ENCODE results near the gene SMC3.
"Not testable (repeated sequence)": the region's sequence is repeated elsewhere in the genome, so short reads cannot be mapped to it uniquely, and the experiment has no call there.

SMC3 gene

GRCh38 chr10:110608087-110608486, 40.6 kb downstream of the SMC3 start:
- Histone ChIP-seq H3K9me3 (ENCODE audit: control insufficient read depth, low read length) (no peaks in the 10 kb centered on the region), H3K4me1 (no peaks in the 10 kb centered on the region), H3K9ac (no peak overlapping the region), H3K4me3 (ENCODE audit: low read depth, low read length) (no peak overlapping the region), H3K4me2 (ENCODE audit: low read length) (no peak overlapping the region), H3K27ac (no peak overlapping the region), H2AFZ (no peak overlapping the region), H3K79me2 (no peaks in the 10 kb centered on the region), H3K27me3 (ENCODE audit: control insufficient read depth, insufficient read depth, low read length) (no peaks in the 10 kb centered on the region), H3K36me3 (ENCODE audit: control insufficient read depth, insufficient read depth, low read length) (no peaks in the 10 kb centered on the region)
- no peak for TF ChIP-seq CTCF (IDR thresholded peaks at IDR 0.05)

GRCh38 chr10:110609605-110610004, 42.1 kb downstream of the SMC3 start:
- no peaks in the 10 kb centered on the region for H3K27me3 ChIP-seq (ENCODE audit: control insufficient read depth, insufficient read depth, low read length)
- H3K79me2 ChIP-seq = no peaks in the 10 kb centered on the region
- H3K9me3 ChIP-seq (ENCODE audit: control insufficient read depth, low read length) = no peaks in the 10 kb centered on the region
- H3K36me3 ChIP-seq (ENCODE audit: control insufficient read depth, insufficient read depth, low read length) = no peaks in the 10 kb centered on the region
- H3K4me1 ChIP-seq = no peaks in the 10 kb centered on the region
- TF ChIP-seq CTCF (IDR thresholded peaks at IDR 0.05) = no peak
- no peak overlapping the region for H2AFZ ChIP-seq
- H3K27ac ChIP-seq = no peak overlapping the region
- H3K4me2 ChIP-seq (ENCODE audit: low read length) = no peak overlapping the region
- H3K9ac ChIP-seq = no peak overlapping the region
- H3K4me3 ChIP-seq (ENCODE audit: low read depth, low read length) = no peak overlapping the region

GRCh38 chr10:110610308-110610774, 42.8 kb downstream of the SMC3 start:
- Histone ChIP-seq H3K79me2 (no peaks in the 10 kb centered on the region), H3K36me3 (ENCODE audit: control insufficient read depth, insufficient read depth, low read length) (no peaks in the 10 kb centered on the region), H3K27me3 (ENCODE audit: control insufficient read depth, insufficient read depth, low read length) (no peaks in the 10 kb centered on the region), H3K4me1 (no peaks in the 10 kb centered on the region), H3K4me3 (ENCODE audit: low read depth, low read length) (no peak overlapping the region), H3K4me2 (ENCODE audit: low read length) (no peak overlapping the region), H3K27ac (no peak overlapping the region), H3K9me3 (ENCODE audit: control insufficient read depth, low read length) (no peaks in the 10 kb centered on the region), H2AFZ (no peak overlapping the region), H3K9ac (no peak overlapping the region)
- peak; percentile 90 for TF ChIP-seq CTCF (IDR thresholded peaks at IDR 0.05)

GRCh38 chr10:110610781-110611180, 43.3 kb downstream of the SMC3 start:
- not testable (repeated sequence) for H3K9me3 ChIP-seq (ENCODE audit: control insufficient read depth, low read length); H3K27me3 ChIP-seq (ENCODE audit: control insufficient read depth, insufficient read depth, low read length); H3K4me2 ChIP-seq (ENCODE audit: low read length); H3K9ac ChIP-seq; H3K79me2 ChIP-seq; H2AFZ ChIP-seq; H3K27ac ChIP-seq; H3K36me3 ChIP-seq (ENCODE audit: control insufficient read depth, insufficient read depth, low read length); H3K4me1 ChIP-seq; H3K4me3 ChIP-seq (ENCODE audit: low read depth, low read length)

- Histone ChIP-seq H3K4me2 (ENCODE audit: low read length) (no peak overlapping the region), H3K27ac (no peak overlapping the region)
- no peak for TF ChIP-seq CTCF (IDR thresholded peaks at IDR 0.05)
Observed at GRCh38 chr10:110612087-110612486, 44.6 kb downstream of the SMC3 start.

More at GRCh38 chr10:110612087-110612486, 44.6 kb downstream of the SMC3 start:
- Histone ChIP-seq H3K9me3 (ENCODE audit: control insufficient read depth, low read length) (no peaks in the 10 kb centered on the region), H3K4me1 (no peaks in the 10 kb centered on the region), H3K4me3 (ENCODE audit: low read depth, low read length) (no peak overlapping the region), H3K79me2 (no peaks in the 10 kb centered on the region), H2AFZ (no peak overlapping the region), H3K9ac (no peak overlapping the region), H3K36me3 (ENCODE audit: control insufficient read depth, insufficient read depth, low read length) (no peaks in the 10 kb centered on the region), H3K27me3 (ENCODE audit: control insufficient read depth, insufficient read depth, low read length) (no peaks in the 10 kb centered on the region)

Measured in parathyroid adenoma (tissue), 2 donors.